HepG2 (cell line): Measurements from ENCODE around the gene GPR137. TPM values are rescaled to one million over a fixed set of nuclear protein-coding genes. Genes with fewer than 3 reads are reported as not detected.

Experiments used
- AGO2 ChIP-seq: fragments of 200-400 bp; formaldehyde crosslinking; optimal IDR thresholded peaks from 2 replicates; pipeline ENCODE3; 2017; ENCODE audit warnings: mild to moderate bottlenecking, low read depth, low read length, moderate library complexity
- AHDC1 ChIP-seq: sonication (generic); formaldehyde crosslinking; IDR thresholded peaks from 2 replicates; pipeline ENCODE4 v1.5.1; 2020; ENCODE audit warnings: mild to moderate bottlenecking, missing genetic modification reagents, borderline replicate concordance
- BORCS8-MEF2B ChIP-seq: sonication (generic); formaldehyde crosslinking; IDR thresholded peaks from 2 replicates; pipeline ENCODE4 v1.8.0; 2022; ENCODE audit warnings: mild to moderate bottlenecking, missing genetic modification reagents
- CREBL2 ChIP-seq: sonication (generic); formaldehyde crosslinking; IDR thresholded peaks from 2 replicates; pipeline ENCODE4 v1.8.1; 2023; ENCODE audit warnings: missing genetic modification reagents, mild to moderate bottlenecking, borderline replicate concordance
- DDIT3 ChIP-seq: sonication (generic); formaldehyde crosslinking; IDR thresholded peaks from 2 replicates; pipeline ENCODE4 v1.4.0; 2020; ENCODE audit warnings: mild to moderate bottlenecking, missing genetic modification reagents
- DR1 ChIP-seq: sonication (generic); formaldehyde crosslinking; IDR thresholded peaks from 2 replicates; pipeline ENCODE4 v1.8.0; 2021; ENCODE audit warnings: mild to moderate bottlenecking, missing genetic modification reagents, inconsistent platforms
- HNF4G ChIP-seq, 2 experiments: sonication (generic) in 1 of 2; formaldehyde crosslinking in 1 of 2; IDR thresholded peaks; 2 replicates each; pipeline versions ENCODE4 v1.4.0 to v1.6.1; 2011 to 2020; ENCODE audit warnings: borderline replicate concordance in 2 of 2, low read depth in 2 of 2, mild to moderate bottlenecking in 2 of 2, low read length in 1 of 2, missing genetic modification reagents in 1 of 2, moderate library complexity in 1 of 2
- IRX3 ChIP-seq: sonication (generic); formaldehyde crosslinking; IDR thresholded peaks from 2 replicates; pipeline ENCODE4 v1.8.1; 2023; ENCODE audit warnings: mild to moderate bottlenecking, low read depth, missing genetic modification reagents, borderline replicate concordance
- MXD1 ChIP-seq: sonication (generic); formaldehyde crosslinking; IDR thresholded peaks from 2 replicates; pipeline ENCODE4 v1.4.0; 2020; ENCODE audit warnings: mild to moderate bottlenecking, missing genetic modification reagents
- NFKB2 ChIP-seq: sonication (generic); formaldehyde crosslinking; IDR thresholded peaks from 2 replicates; pipeline ENCODE4 v1.4.0; 2020; ENCODE audit warnings: missing genetic modification reagents, borderline replicate concordance
- ONECUT2 ChIP-seq: sonication (generic); formaldehyde crosslinking; IDR thresholded peaks from 2 replicates; pipeline ENCODE4 v1.4.0; 2020; ENCODE audit warnings: missing genetic modification reagents
- PHF20 ChIP-seq: sonication (generic); formaldehyde crosslinking; IDR thresholded peaks from 2 replicates; pipeline ENCODE4 v1.5.0; 2020; ENCODE audit warnings: mild to moderate bottlenecking, missing genetic modification reagents
- POGZ ChIP-seq: sonication (generic); formaldehyde crosslinking; IDR thresholded peaks from 2 replicates; pipeline ENCODE4 v1.4.0; 2020; ENCODE audit warnings: mild to moderate bottlenecking, missing genetic modification reagents
- POLR2G ChIP-seq: fragments of 200-400 bp; formaldehyde crosslinking; IDR thresholded peaks from 2 replicates; pipeline ENCODE4 v1.6.1; 2018; ENCODE audit warnings: mild to moderate bottlenecking, low read depth, low read length, moderate library complexity
- TAF1 ChIP-seq: sonication (generic); formaldehyde crosslinking; IDR thresholded peaks from 2 replicates; pipeline ENCODE4 v1.4.0; 2020; ENCODE audit warnings: missing genetic modification reagents
- ZKSCAN5 ChIP-seq: sonication (generic); formaldehyde crosslinking; IDR thresholded peaks from 2 replicates; pipeline ENCODE4 v1.5.1; 2020; ENCODE audit warnings: mild to moderate bottlenecking, missing genetic modification reagents
- ZNF232 ChIP-seq: sonication (generic); formaldehyde crosslinking; IDR thresholded peaks from 2 replicates; pipeline ENCODE4 v1.4.0; 2020; ENCODE audit warnings: missing genetic modification reagents, borderline replicate concordance
- ZNF253 ChIP-seq: sonication (generic); formaldehyde crosslinking; IDR thresholded peaks from 2 replicates; pipeline ENCODE4 v1.8.0; 2022; ENCODE audit warnings: mild to moderate bottlenecking, missing genetic modification reagents, borderline replicate concordance
- ZNF460 ChIP-seq: sonication (generic); formaldehyde crosslinking; IDR thresholded peaks from 2 replicates; pipeline ENCODE4 v1.5.1; 2020; ENCODE audit warnings: missing genetic modification reagents, mild to moderate bottlenecking, borderline replicate concordance
- ZNF564 ChIP-seq: sonication (generic); formaldehyde crosslinking; IDR thresholded peaks from 2 replicates; pipeline ENCODE4 v1.8.1; 2023; ENCODE audit warnings: mild to moderate bottlenecking, missing genetic modification reagents
- ZNF572 ChIP-seq: sonication (generic); formaldehyde crosslinking; IDR thresholded peaks from 2 replicates; pipeline ENCODE4 v1.5.1; 2020; ENCODE audit warnings: mild to moderate bottlenecking, missing genetic modification reagents
- ZNF605 ChIP-seq: sonication (generic); formaldehyde crosslinking; IDR thresholded peaks from 2 replicates; pipeline ENCODE4 v1.8.0; 2022; ENCODE audit warnings: mild to moderate bottlenecking, missing genetic modification reagents
- ZSCAN25 ChIP-seq: sonication (generic); formaldehyde crosslinking; IDR thresholded peaks from 2 replicates; pipeline ENCODE4 v1.8.0; 2022; ENCODE audit warnings: mild to moderate bottlenecking, missing genetic modification reagents
- polyA plus RNA-seq, 8 experiments: library from polyadenylated mRNA; depleted of rRNA in 3 of 8; stranded (reverse) in 7 of 8; unstranded in 1 of 8; fragments of >200 nt; fragmentation: Illumina TruSeq in 4 of 8; extraction: Trizol in 4 of 8; gene quantifications; 2 replicates each; pipeline versions ENCODE4 v1.2.1 to v1.2.3, GENCODE V29; 2011 to 2016; ENCODE audit warnings: low read depth in 4 of 8, missing spikeins in 1 of 8, mixed read lengths in 1 of 8; ENCODE audit not compliant: insufficient read depth in 1 of 8
- total RNA-seq, 5 experiments: library from RNA; depleted of rRNA; stranded (reverse); fragments of >200 nt; fragmentation: Illumina TruSeq; extraction: Trizol; gene quantifications; 2 replicates each; pipeline ENCODE4 v1.2.3, GENCODE V29; 2016; ENCODE audit warnings: low read depth in 1 of 5

The GPR137 gene
- total and polyA plus RNA-seq, 2 of the 13 experiments (the other 11 are each of a cell fraction or from before 2014, with no cell fraction given), result 8.5 to 13.2 TPM

- TF ChIP-seq AGO2 (peak; percentile 54), POGZ (CRISPR knock-in tag) (0 out of 2 replicates have a peak, but pooled peaks have one; percentile 20), IRX3 (CRISPR knock-in tag) (no peak), ZNF564 (CRISPR knock-in tag) (no peak), DR1 (no peak), ZNF232 (CRISPR knock-in tag) (no peak), HNF4G (IDR thresholded peaks at IDR 0.05; ENCODE audit: borderline replicate concordance, low read depth, low read length) (0 out of 2 replicates have a peak, but pooled peaks have one; percentile 33), HNF4G (CRISPR knock-in tag; IDR thresholded peaks at IDR 0.05; ENCODE audit: borderline replicate concordance, low read depth) (no peak), ZNF605 (CRISPR knock-in tag) (no peak), ZKSCAN5 (no peak), NFKB2 (CRISPR knock-in tag) (no peak; the same call in 1 of the 2 replicates), BORCS8-MEF2B (no peak), ZSCAN25 (CRISPR knock-in tag) (no peak), PHF20 (no peak), ONECUT2 (CRISPR knock-in tag) (no peak), CREBL2 (CRISPR knock-in tag) (no peak), ZNF460 (CRISPR knock-in tag) (no peak), ZNF572 (no peak), AHDC1 (CRISPR knock-in tag) (no peak), POLR2G (peak; percentile 44; the same call in 1 of the 2 replicates), MXD1 (peak; percentile 53; the same call in 1 of the 2 replicates), DDIT3 (CRISPR knock-in tag) (no peak), ZNF253 (CRISPR knock-in tag) (no peak), TAF1 (CRISPR knock-in tag) (peak; percentile 26; the same call in 1 of the 2 replicates)
These were observed 39.6 kb upstream of the GPR137 start (continued) for GRCh38 chr11:64245797-64246620.
